ENCODE data around the gene PHKB. TPM values are rescaled to one million over a fixed set of nuclear protein-coding genes. Genes with fewer than 3 reads are reported as not detected.

The PHKB gene
- total RNA-seq, 1 experiment from 2014 or later: 87.4 TPM

GRCh38 chr16:47473792-47474191 is 12.7 kb downstream of the PHKB start:
- Histone ChIP-seq H2AFZ (ENCODE audit: low read length) (no peak overlapping the region), H3K9me2 (replicated peaks; ENCODE audit: insufficient read depth, low read length) (no peaks in the 10 kb centered on the region), H3K4me2 (ENCODE audit: low read depth, low read length, poor library complexity, severe bottlenecking) (peak overlapping the region; percentile 27), H3K79me2 (ENCODE audit: low read length) (peaks cover 79% of the 10 kb centered on the region), H3K9ac (ENCODE audit: low read length) (no peak overlapping the region), H3K4me3 (ENCODE audit: low read length) (no peak overlapping the region), H3K9me3 (ENCODE audit: low read length) (no peaks in the 10 kb centered on the region), H3K27me3 (ENCODE audit: low read length) (no peaks in the 10 kb centered on the region), H3K4me1 (ENCODE audit: low read length) (peaks cover 43% of the 10 kb centered on the region), H3K36me3 (ENCODE audit: insufficient read depth, low read length) (no peaks in the 10 kb centered on the region), H3K27ac (ENCODE audit: low read length) (peak overlapping the region; percentile 70), H4K20me1 (ENCODE audit: insufficient read depth, low read depth, low read length) (no peaks in the 10 kb centered on the region)
- no peak for DNase-seq

GRCh38 chr16:47475786-47476185 is 14.7 kb downstream of the PHKB start:
- Histone ChIP-seq H2AFZ (ENCODE audit: low read length) (no peak overlapping the region), H3K9ac (ENCODE audit: low read length) (no peak overlapping the region), H3K4me3 (ENCODE audit: low read length) (no peak overlapping the region), H3K4me1 (ENCODE audit: low read length) (peaks cover 61% of the 10 kb centered on the region), H3K4me2 (ENCODE audit: low read depth, low read length, poor library complexity, severe bottlenecking) (no peak overlapping the region), H4K20me1 (ENCODE audit: insufficient read depth, low read depth, low read length) (no peaks in the 10 kb centered on the region), H3K27ac (ENCODE audit: low read length) (peak overlapping the region; percentile 71; the same call in 1 of the 2 replicates), H3K27me3 (ENCODE audit: low read length) (no peaks in the 10 kb centered on the region), H3K36me3 (ENCODE audit: insufficient read depth, low read length) (no peaks in the 10 kb centered on the region), H3K79me2 (ENCODE audit: low read length) (peaks cover 79% of the 10 kb centered on the region), H3K9me2 (replicated peaks; ENCODE audit: insufficient read depth, low read length) (no peaks in the 10 kb centered on the region), H3K9me3 (ENCODE audit: low read length) (no peaks in the 10 kb centered on the region)
- no peak for DNase-seq

GRCh38 chr16:47476654-47477345 is 15.7 kb downstream of the PHKB start:
- no peaks in the 10 kb centered on the region for H3K36me3 ChIP-seq (ENCODE audit: insufficient read depth, low read length)
- DNase-seq: no peak
- peaks cover 79% of the 10 kb centered on the region for H3K79me2 ChIP-seq (ENCODE audit: low read length)

DNA sequence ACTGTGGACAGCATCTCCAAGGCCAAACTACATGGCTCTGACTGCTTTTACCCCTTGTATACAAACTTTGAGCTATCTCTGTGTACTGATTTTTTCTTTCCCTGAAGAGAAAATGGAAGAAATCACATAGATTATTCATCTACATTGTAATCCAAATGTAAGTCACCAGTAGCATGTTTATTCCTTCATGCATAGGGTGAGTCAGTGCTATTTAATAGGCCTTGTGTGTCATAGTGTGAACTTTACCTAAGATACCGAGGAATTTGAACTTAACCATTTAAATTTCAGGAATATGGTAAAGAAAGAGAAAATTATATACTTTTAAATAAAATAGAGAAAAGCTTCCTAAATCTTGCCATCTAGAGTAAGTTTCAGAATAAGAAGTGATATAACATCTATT is 16.5 kb downstream of the PHKB start:
- no peaks in the 10 kb centered on the region for H4K20me1 ChIP-seq (ENCODE audit: insufficient read depth, low read depth, low read length)
- H3K4me3 ChIP-seq (ENCODE audit: low read length): no peak overlapping the region
- no peak overlapping the region for H2AFZ ChIP-seq (ENCODE audit: low read length)
- H3K79me2 ChIP-seq (ENCODE audit: low read length): peaks cover 75% of the 10 kb centered on the region
- H3K36me3 ChIP-seq (ENCODE audit: insufficient read depth, low read length): no peaks in the 10 kb centered on the region
- no peaks in the 10 kb centered on the region for H3K9me3 ChIP-seq (ENCODE audit: low read length)
- no peaks in the 10 kb centered on the region for H3K9me2 ChIP-seq (replicated peaks; ENCODE audit: insufficient read depth, low read length)
- no peak for DNase-seq
- H3K4me1 ChIP-seq (ENCODE audit: low read length): peaks cover 69% of the 10 kb centered on the region
- peak overlapping the region; percentile 56 for H3K4me2 ChIP-seq (ENCODE audit: low read depth, low read length, poor library complexity, severe bottlenecking)
- H3K27ac ChIP-seq (ENCODE audit: low read length): peak overlapping the region; percentile 71
- no peaks in the 10 kb centered on the region for H3K27me3 ChIP-seq (ENCODE audit: low read length)
- no peak overlapping the region for H3K9ac ChIP-seq (ENCODE audit: low read length)

More at GRCh38 chr16:47476654-47477345, 15.7 kb downstream of the PHKB start:
- H3K9me3 ChIP-seq (ENCODE audit: low read length): no peaks in the 10 kb centered on the region
- peak overlapping the region; percentile 56 for H3K4me2 ChIP-seq (ENCODE audit: low read depth, low read length, poor library complexity, severe bottlenecking)
- H3K4me1 ChIP-seq (ENCODE audit: low read length): peaks cover 71% of the 10 kb centered on the region
- no peaks in the 10 kb centered on the region for H3K9me2 ChIP-seq (replicated peaks; ENCODE audit: insufficient read depth, low read length)
- H2AFZ ChIP-seq (ENCODE audit: low read length): no peak overlapping the region
- H3K27ac ChIP-seq (ENCODE audit: low read length): peak overlapping the region; percentile 71
- no peak overlapping the region for H3K4me3 ChIP-seq (ENCODE audit: low read length)
- H3K27me3 ChIP-seq (ENCODE audit: low read length): no peaks in the 10 kb centered on the region
- H4K20me1 ChIP-seq (ENCODE audit: insufficient read depth, low read depth, low read length): no peaks in the 10 kb centered on the region
- no peak overlapping the region for H3K9ac ChIP-seq (ENCODE audit: low read length)

- H2AFZ ChIP-seq (ENCODE audit: low read length): no peak overlapping the region
- peak overlapping the region; percentile 34 for H3K4me2 ChIP-seq (ENCODE audit: low read depth, low read length, poor library complexity, severe bottlenecking)
These were observed 19.3 kb downstream of the PHKB start for GRCh38 chr16:47480410-47480809.

GRCh38 chr16:47481698-47482374 is 20.7 kb downstream of the PHKB start:
- Histone ChIP-seq H3K79me2 (ENCODE audit: low read length) (peaks cover 87% of the 10 kb centered on the region), H3K4me2 (ENCODE audit: low read depth, low read length, poor library complexity, severe bottlenecking) (no peak overlapping the region), H3K27me3 (ENCODE audit: low read length) (no peaks in the 10 kb centered on the region), H3K4me1 (ENCODE audit: low read length) (peaks cover 71% of the 10 kb centered on the region), H3K9me3 (ENCODE audit: low read length) (no peaks in the 10 kb centered on the region), H3K4me3 (ENCODE audit: low read length) (no peak overlapping the region), H3K9me2 (replicated peaks; ENCODE audit: insufficient read depth, low read length) (no peaks in the 10 kb centered on the region), H3K27ac (ENCODE audit: low read length) (peak overlapping the region; percentile 33), H3K9ac (ENCODE audit: low read length) (no peak overlapping the region), H3K36me3 (ENCODE audit: insufficient read depth, low read length) (no peaks in the 10 kb centered on the region), H4K20me1 (ENCODE audit: insufficient read depth, low read depth, low read length) (no peaks in the 10 kb centered on the region), H2AFZ (ENCODE audit: low read length) (no peak overlapping the region)
- DNase-seq: no peak

More at GRCh38 chr16:47480410-47480809, 19.3 kb downstream of the PHKB start:
- Histone ChIP-seq H3K27me3 (ENCODE audit: low read length) (no peaks in the 10 kb centered on the region), H3K9me2 (replicated peaks; ENCODE audit: insufficient read depth, low read length) (no peaks in the 10 kb centered on the region), H3K4me1 (ENCODE audit: low read length) (peaks cover 77% of the 10 kb centered on the region), H4K20me1 (ENCODE audit: insufficient read depth, low read depth, low read length) (no peaks in the 10 kb centered on the region), H3K4me3 (ENCODE audit: low read length) (no peak overlapping the region), H3K27ac (ENCODE audit: low read length) (peak overlapping the region; percentile 33), H3K36me3 (ENCODE audit: insufficient read depth, low read length) (no peaks in the 10 kb centered on the region), H3K9me3 (ENCODE audit: low read length) (no peaks in the 10 kb centered on the region), H3K9ac (ENCODE audit: low read length) (no peak overlapping the region), H3K79me2 (ENCODE audit: low read length) (peaks cover 83% of the 10 kb centered on the region)
- no peak for DNase-seq

- Histone ChIP-seq H2AFZ (ENCODE audit: low read length) (no peak overlapping the region), H3K9me3 (ENCODE audit: low read length) (peaks cover 3% of the 10 kb centered on the region; the same call in 1 of the 2 replicates), H3K4me2 (ENCODE audit: low read depth, low read length, poor library complexity, severe bottlenecking) (no peak overlapping the region), H3K4me1 (ENCODE audit: low read length) (peaks cover 55% of the 10 kb centered on the region), H3K36me3 (ENCODE audit: insufficient read depth, low read length) (0 out of 2 replicates have a peak, but pooled peaks cover 5% of the 10 kb centered on the region), H3K4me3 (ENCODE audit: low read length) (no peak overlapping the region), H3K27ac (ENCODE audit: low read length) (peak overlapping the region; percentile 1; the same call in 1 of the 2 replicates), H3K9ac (ENCODE audit: low read length) (no peak overlapping the region), H3K27me3 (ENCODE audit: low read length) (no peaks in the 10 kb centered on the region), H4K20me1 (ENCODE audit: insufficient read depth, low read depth, low read length) (no peaks in the 10 kb centered on the region), H3K9me2 (replicated peaks; ENCODE audit: insufficient read depth, low read length) (no peaks in the 10 kb centered on the region), H3K79me2 (ENCODE audit: low read length) (peaks cover 86% of the 10 kb centered on the region)
- DNase-seq: no peak
These were observed 22.5 kb downstream of the PHKB start for GRCh38 chr16:47483616-47484015.

GRCh38 chr16:47486856-47487255 is 25.7 kb downstream of the PHKB start:
- no peak overlapping the region for H2AFZ ChIP-seq (ENCODE audit: low read length)
- H3K27ac ChIP-seq (ENCODE audit: low read length): peak overlapping the region; percentile 32; the same call in 1 of the 2 replicates
- H3K27me3 ChIP-seq (ENCODE audit: low read length): no peaks in the 10 kb centered on the region
- no peak for DNase-seq
- H3K4me2 ChIP-seq (ENCODE audit: low read depth, low read length, poor library complexity, severe bottlenecking): no peak overlapping the region
- no peaks in the 10 kb centered on the region for H4K20me1 ChIP-seq (ENCODE audit: insufficient read depth, low read depth, low read length)
- peaks cover 84% of the 10 kb centered on the region for H3K79me2 ChIP-seq (ENCODE audit: low read length)
- peaks cover 19% of the 10 kb centered on the region; the same call in 1 of the 2 replicates for H3K36me3 ChIP-seq (ENCODE audit: insufficient read depth, low read length)
- H3K4me1 ChIP-seq (ENCODE audit: low read length): peaks cover 34% of the 10 kb centered on the region
- no peak overlapping the region for H3K4me3 ChIP-seq (ENCODE audit: low read length)
- H3K9me2 ChIP-seq (replicated peaks; ENCODE audit: insufficient read depth, low read length): no peaks in the 10 kb centered on the region
- peaks cover 16% of the 10 kb centered on the region for H3K9me3 ChIP-seq (ENCODE audit: low read length)
- H3K9ac ChIP-seq (ENCODE audit: low read length): no peak overlapping the region

All from Karpas-422 (cell line).